ENCODE results near the gene PROZ.

DNA sequence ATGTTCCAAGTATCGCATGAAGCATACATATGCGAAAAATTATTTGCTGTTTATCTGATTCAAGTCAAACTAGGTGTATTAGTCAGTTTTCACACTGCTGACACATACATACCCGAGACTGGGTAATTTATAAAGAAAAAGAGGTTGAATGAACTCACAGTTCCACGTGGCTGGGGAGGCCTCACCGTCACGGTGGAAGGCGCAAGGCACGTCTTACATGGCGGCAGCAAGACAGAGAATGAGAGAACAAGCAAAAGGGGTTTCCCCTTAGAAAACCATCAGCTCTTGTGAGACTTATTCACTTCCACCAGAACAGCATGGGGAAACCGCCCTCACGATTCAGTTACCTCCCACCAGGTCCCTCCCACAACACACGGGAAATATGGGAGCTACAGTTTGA lies 13.0 kb upstream of the PROZ start:
- TF ChIP-seq TRIM28 (IDR thresholded peaks at IDR 0.05; ENCODE audit: borderline replicate concordance, low read length) (no peak), ZBTB8A (tag by site-specific recombination; IDR thresholded peaks at IDR 0.05) (no peak), EGR2 (tag by site-specific recombination; IDR thresholded peaks at IDR 0.05; ENCODE audit: low read depth) (no peak), ZNF175 (tag by site-specific recombination; IDR thresholded peaks at IDR 0.05) (no peak), ZNF133 (tag by site-specific recombination; IDR thresholded peaks at IDR 0.05) (no peak), ZNF112 (tag by site-specific recombination; IDR thresholded peaks at IDR 0.05) (no peak), ZNF837 (tag by site-specific recombination; IDR thresholded peaks at IDR 0.05) (no peak), MZF1 (tag by site-specific recombination; IDR thresholded peaks at IDR 0.05; ENCODE audit: borderline replicate concordance) (no peak), ZNF423 (tag by site-specific recombination; IDR thresholded peaks at IDR 0.05) (no peak)
- TF ChIP-seq, protein P1, sequence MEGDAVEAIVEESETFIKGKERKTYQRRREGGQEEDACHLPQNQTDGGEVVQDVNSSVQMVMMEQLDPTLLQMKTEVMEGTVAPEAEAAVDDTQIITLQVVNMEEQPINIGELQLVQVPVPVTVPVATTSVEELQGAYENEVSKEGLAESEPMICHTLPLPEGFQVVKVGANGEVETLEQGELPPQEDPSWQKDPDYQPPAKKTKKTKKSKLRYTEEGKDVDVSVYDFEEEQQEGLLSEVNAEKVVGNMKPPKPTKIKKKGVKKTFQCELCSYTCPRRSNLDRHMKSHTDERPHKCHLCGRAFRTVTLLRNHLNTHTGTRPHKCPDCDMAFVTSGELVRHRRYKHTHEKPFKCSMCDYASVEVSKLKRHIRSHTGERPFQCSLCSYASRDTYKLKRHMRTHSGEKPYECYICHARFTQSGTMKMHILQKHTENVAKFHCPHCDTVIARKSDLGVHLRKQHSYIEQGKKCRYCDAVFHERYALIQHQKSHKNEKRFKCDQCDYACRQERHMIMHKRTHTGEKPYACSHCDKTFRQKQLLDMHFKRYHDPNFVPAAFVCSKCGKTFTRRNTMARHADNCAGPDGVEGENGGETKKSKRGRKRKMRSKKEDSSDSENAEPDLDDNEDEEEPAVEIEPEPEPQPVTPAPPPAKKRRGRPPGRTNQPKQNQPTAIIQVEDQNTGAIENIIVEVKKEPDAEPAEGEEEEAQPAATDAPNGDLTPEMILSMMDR (tag by site-specific recombination; IDR thresholded peaks at IDR 0.05): no peak
- TF ChIP-seq, protein P2, sequence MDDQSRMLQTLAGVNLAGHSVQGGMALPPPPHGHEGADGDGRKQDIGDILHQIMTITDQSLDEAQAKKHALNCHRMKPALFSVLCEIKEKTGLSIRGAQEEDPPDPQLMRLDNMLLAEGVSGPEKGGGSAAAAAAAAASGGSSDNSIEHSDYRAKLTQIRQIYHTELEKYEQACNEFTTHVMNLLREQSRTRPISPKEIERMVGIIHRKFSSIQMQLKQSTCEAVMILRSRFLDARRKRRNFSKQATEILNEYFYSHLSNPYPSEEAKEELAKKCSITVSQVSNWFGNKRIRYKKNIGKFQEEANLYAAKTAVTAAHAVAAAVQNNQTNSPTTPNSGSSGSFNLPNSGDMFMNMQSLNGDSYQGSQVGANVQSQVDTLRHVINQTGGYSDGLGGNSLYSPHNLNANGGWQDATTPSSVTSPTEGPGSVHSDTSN (CRISPR knock-in tag; IDR thresholded peaks at IDR 0.05): no peak
- TF ChIP-seq, protein P3, sequence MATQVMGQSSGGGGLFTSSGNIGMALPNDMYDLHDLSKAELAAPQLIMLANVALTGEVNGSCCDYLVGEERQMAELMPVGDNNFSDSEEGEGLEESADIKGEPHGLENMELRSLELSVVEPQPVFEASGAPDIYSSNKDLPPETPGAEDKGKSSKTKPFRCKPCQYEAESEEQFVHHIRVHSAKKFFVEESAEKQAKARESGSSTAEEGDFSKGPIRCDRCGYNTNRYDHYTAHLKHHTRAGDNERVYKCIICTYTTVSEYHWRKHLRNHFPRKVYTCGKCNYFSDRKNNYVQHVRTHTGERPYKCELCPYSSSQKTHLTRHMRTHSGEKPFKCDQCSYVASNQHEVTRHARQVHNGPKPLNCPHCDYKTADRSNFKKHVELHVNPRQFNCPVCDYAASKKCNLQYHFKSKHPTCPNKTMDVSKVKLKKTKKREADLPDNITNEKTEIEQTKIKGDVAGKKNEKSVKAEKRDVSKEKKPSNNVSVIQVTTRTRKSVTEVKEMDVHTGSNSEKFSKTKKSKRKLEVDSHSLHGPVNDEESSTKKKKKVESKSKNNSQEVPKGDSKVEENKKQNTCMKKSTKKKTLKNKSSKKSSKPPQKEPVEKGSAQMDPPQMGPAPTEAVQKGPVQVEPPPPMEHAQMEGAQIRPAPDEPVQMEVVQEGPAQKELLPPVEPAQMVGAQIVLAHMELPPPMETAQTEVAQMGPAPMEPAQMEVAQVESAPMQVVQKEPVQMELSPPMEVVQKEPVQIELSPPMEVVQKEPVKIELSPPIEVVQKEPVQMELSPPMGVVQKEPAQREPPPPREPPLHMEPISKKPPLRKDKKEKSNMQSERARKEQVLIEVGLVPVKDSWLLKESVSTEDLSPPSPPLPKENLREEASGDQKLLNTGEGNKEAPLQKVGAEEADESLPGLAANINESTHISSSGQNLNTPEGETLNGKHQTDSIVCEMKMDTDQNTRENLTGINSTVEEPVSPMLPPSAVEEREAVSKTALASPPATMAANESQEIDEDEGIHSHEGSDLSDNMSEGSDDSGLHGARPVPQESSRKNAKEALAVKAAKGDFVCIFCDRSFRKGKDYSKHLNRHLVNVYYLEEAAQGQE (tag by site-specific recombination; IDR thresholded peaks at IDR 0.05): no peak
- TF ChIP-seq, protein P4, sequence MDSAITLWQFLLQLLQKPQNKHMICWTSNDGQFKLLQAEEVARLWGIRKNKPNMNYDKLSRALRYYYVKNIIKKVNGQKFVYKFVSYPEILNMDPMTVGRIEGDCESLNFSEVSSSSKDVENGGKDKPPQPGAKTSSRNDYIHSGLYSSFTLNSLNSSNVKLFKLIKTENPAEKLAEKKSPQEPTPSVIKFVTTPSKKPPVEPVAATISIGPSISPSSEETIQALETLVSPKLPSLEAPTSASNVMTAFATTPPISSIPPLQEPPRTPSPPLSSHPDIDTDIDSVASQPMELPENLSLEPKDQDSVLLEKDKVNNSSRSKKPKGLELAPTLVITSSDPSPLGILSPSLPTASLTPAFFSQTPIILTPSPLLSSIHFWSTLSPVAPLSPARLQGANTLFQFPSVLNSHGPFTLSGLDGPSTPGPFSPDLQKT (IDR thresholded peaks at IDR 0.05; ENCODE audit: borderline replicate concordance, low read depth, low read length): no peak
